A673 (cell line): ENCODE measurements around the gene EML2. TPM values are rescaled to one million over a fixed set of nuclear protein-coding genes. Genes with fewer than 3 reads are reported as not detected.
A peak's percentile ranks its signal among the peaks of the same experiment; 100 is the strongest.

Experiments
- BruUV-seq: library from RNA; stranded (reverse); fragments of 400-500 nt; replicated peaks from 2 replicates; lab custom pipeline; 2021; lab: Mats Ljungman, UMichigan
- CTCF ChIA-PET: fragments of 300-600 bp; sonication (Branson Sonifier 250); formaldehyde crosslinking; loops from one replicate; lab custom pipeline; 2022; ENCODE audit warnings: antibody characterized with exemption; lab: Charles Lee
- POLR2A ChIA-PET: fragments of 300-600 bp; sonication (Branson Sonifier 250); formaldehyde crosslinking; loops from one replicate; lab custom pipeline; 2022; ENCODE audit warnings: antibody characterized with exemption; ENCODE audit not compliant: low non-redundant PET; lab: Charles Lee
- DNase-seq: peaks from one replicate; pipeline ENCODE4 v3.0.0-alpha.2; 2015; ENCODE audit warnings: low spot score
- H3K27ac ChIP-seq: fragments of 200-600 bp; sonication (generic); 2 replicates; pipeline ENCODE4 v1.5.1; 2016; ENCODE audit warnings: mixed run types, low read depth, mild to moderate bottlenecking, mixed read lengths, antibody characterized with exemption, low read length; ENCODE audit not compliant: poor library complexity, severe bottlenecking
- H3K27me3 ChIP-seq: fragments of 200-600 bp; sonication (generic); replicated peaks from 2 replicates; pipeline ENCODE4 v1.6.1; 2017; ENCODE audit warnings: mixed run types, low read depth, mild to moderate bottlenecking, mixed read lengths, antibody characterized with exemption, low read length; ENCODE audit not compliant: insufficient read depth, poor library complexity
- H3K36me3 ChIP-seq: fragments of 200-600 bp; sonication (generic); 2 replicates; pipeline ENCODE4 v1.6.1; 2016; ENCODE audit warnings: mixed run types, mild to moderate bottlenecking, mixed read lengths, antibody characterized with exemption, low read length; ENCODE audit not compliant: insufficient read depth, poor library complexity, severe bottlenecking
- H3K4me1 ChIP-seq: fragments of 200-600 bp; sonication (generic); 2 replicates; pipeline ENCODE4 v1.6.1; 2017; ENCODE audit warnings: mixed run types, mild to moderate bottlenecking, mixed read lengths, antibody characterized with exemption, low read length; ENCODE audit not compliant: insufficient read depth, poor library complexity, severe bottlenecking
- H3K4me3 ChIP-seq: fragments of 200-600 bp; sonication (generic); 2 replicates; pipeline ENCODE4 v1.5.1; 2016; ENCODE audit warnings: low read depth, mixed run types, mild to moderate bottlenecking, mixed read lengths, low read length; ENCODE audit not compliant: poor library complexity, severe bottlenecking
- H3K9me3 ChIP-seq: fragments of 200-600 bp; sonication (generic); 2 replicates; pipeline ENCODE4 v1.6.1; 2016; ENCODE audit warnings: mixed run types, low read depth, mild to moderate bottlenecking, mixed read lengths, antibody characterized with exemption, low read length; ENCODE audit not compliant: poor library complexity, severe bottlenecking
- EZH2 ChIP-seq: fragments of 200-600 bp; sonication (generic); IDR thresholded peaks from 2 replicates; pipeline ENCODE4 v1.6.1; 2017; ENCODE audit warnings: borderline replicate concordance, low read depth, mild to moderate bottlenecking, mixed read lengths, antibody characterized with exemption, low read length; ENCODE audit not compliant: poor library complexity, severe bottlenecking
- intact Hi-C: fragments of 100-400 bp; cut with micrococcal nuclease; formaldehyde crosslinking; loops from one replicate; pipeline ENCODE4 v1.10.0; 2022; ENCODE audit not compliant: unreplicated experiment
- total RNA-seq: library from RNA; stranded (reverse); gene quantifications from 2 replicates; pipeline ENCODE4 v1.2.3, GENCODE V29; 2021
- TF ChIP-seq, protein P1 (sequence below): fragments of 300-800, 200-600 bp; sonication (generic); conservative IDR thresholded peaks from 2 replicates; pipeline ENCODE4 v1.5.1; 2017; ENCODE audit warnings: low read depth, mild to moderate bottlenecking, antibody characterized with exemption, low read length, moderate library complexity, mixed read lengths

EML2 gene
- total RNA-seq, 1 experiment from 2014 or later = 17.0 TPM

DNA sequence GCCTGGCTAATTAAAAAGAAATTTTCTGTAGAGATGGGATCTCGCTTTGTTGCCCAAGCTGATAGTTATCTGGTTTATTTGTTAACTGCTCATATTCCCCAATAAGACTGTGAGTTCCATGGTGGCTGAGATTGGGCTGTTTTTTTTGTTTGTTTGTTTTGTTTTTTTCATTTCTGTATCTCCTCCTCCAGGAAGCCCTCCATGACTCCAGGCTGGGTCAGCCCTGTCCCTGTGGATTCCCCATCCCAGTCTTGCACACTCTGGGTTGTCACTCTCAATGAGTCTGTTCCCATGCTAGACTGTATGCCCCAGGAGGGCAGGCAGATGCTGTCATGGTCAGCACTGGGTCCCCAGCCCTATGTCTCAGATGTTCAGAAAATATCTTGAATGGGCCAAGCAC lies 2.9 kb downstream of the EML2 start:
- Histone ChIP-seq H3K27me3 (no peaks in the 10 kb centered on the region), H3K9me3 (no peaks in the 10 kb centered on the region), H3K36me3 (no peaks in the 10 kb centered on the region), H3K4me1 (peaks cover 14% of the 10 kb centered on the region), H3K4me3 (no peak overlapping the region), H3K27ac (no peak overlapping the region)
- BruUV-seq = no TSS peak
- POLR2A ChIA-PET = no interaction called here
- DNase-seq = no peak
- no peak for TF ChIP-seq EZH2
- TF ChIP-seq, protein P1, sequence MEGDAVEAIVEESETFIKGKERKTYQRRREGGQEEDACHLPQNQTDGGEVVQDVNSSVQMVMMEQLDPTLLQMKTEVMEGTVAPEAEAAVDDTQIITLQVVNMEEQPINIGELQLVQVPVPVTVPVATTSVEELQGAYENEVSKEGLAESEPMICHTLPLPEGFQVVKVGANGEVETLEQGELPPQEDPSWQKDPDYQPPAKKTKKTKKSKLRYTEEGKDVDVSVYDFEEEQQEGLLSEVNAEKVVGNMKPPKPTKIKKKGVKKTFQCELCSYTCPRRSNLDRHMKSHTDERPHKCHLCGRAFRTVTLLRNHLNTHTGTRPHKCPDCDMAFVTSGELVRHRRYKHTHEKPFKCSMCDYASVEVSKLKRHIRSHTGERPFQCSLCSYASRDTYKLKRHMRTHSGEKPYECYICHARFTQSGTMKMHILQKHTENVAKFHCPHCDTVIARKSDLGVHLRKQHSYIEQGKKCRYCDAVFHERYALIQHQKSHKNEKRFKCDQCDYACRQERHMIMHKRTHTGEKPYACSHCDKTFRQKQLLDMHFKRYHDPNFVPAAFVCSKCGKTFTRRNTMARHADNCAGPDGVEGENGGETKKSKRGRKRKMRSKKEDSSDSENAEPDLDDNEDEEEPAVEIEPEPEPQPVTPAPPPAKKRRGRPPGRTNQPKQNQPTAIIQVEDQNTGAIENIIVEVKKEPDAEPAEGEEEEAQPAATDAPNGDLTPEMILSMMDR = no peak
- CTCF ChIA-PET = no interaction called here
- intact Hi-C loops = no loop called here

DNA sequence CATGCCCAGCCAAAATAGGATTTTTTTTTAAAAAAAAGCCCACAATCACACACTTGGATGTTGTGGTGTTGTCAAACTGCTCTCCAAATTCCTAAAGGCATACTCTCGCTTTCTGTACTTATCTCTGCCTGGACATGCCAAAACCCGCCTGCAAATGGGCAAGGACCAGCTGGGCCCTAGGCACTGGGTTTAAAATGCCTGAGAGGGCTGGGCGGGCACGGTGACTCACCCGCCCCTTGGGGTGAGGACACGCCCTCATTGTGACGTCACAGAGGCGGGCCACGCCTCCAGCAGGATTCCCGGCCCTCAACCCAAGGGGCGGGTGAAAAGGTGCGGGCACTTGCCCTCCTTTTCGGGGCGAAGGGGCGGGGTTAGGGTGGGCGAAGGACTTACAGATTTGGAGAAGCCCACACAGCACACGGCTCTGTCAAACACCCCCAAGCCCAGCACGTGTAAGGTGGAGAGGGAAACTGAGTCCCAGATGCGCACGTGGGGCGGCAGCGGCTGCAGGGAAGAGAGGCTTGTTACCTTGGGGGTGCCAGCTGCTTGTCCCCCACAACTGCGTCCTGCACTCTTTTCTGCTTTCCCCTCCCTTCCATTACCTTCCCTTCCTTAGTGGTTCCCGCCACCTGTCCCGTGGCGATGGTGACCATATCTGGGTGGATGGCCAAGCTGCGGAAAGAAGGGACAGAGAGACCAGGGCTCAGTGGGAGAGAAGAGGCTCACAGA lies 6.6 kb downstream of the EML2 start:
- peaks cover 8% of the 10 kb centered on the region for H3K4me1 ChIP-seq
- CTCF ChIA-PET = interaction anchor here (1.0 kb wide), 1 partner anchor 9 kb away, joined by 3 read pairs; no protein-coding TSS in a partner anchor
- BruUV-seq = no TSS peak
- no peak overlapping the region for H3K27ac ChIP-seq
- H3K4me3 ChIP-seq = no peak overlapping the region
- intact Hi-C loops = no loop called here
- no peak for TF ChIP-seq EZH2
- TF ChIP-seq, protein P1 = no peak
- POLR2A ChIA-PET = no interaction called here
- no peaks in the 10 kb centered on the region for H3K27me3 ChIP-seq
- no peaks in the 10 kb centered on the region for H3K36me3 ChIP-seq
- peak; percentile 92 for DNase-seq
- H3K9me3 ChIP-seq = no peaks in the 10 kb centered on the region

DNA sequence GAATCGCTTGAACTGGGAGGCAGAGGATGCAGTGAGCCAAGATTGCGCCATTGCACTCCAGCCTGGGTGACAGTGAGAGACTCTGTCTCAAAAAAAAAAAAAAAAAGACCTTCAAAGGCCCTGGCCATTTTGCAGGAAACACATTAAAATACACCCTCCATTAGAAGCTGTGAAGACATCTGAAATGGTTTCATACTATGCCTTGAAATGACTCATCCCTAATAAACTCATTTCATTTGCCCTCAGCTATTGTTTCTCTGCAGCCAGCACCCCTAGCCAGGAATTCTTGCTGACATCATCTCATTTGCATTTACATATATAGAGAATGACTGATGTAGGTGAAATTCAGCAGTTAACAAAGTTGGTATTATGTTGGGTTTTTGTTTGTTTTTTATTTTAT lies 8.7 kb downstream of the EML2 start:
- TF ChIP-seq, protein P1 = no peak
- TF ChIP-seq EZH2 = no peak
- H3K27ac ChIP-seq = no peak overlapping the region
- POLR2A ChIA-PET = interaction anchor here (0.7 kb wide), 1 partner anchor 87 kb away, joined by 5 read pairs; no protein-coding TSS in a partner anchor
- no TSS peak for BruUV-seq
- no peaks in the 10 kb centered on the region for H3K36me3 ChIP-seq
- H3K27me3 ChIP-seq = no peaks in the 10 kb centered on the region
- peaks cover 8% of the 10 kb centered on the region for H3K4me1 ChIP-seq
- CTCF ChIA-PET = interaction anchor here (0.6 to 0.8 kb wide), 3 partner anchors 11 to 103 kb away, joined by 3 to 11 read pairs (median 9); no protein-coding TSS in a partner anchor
- intact Hi-C loops = no loop called here
- no peak overlapping the region for H3K4me3 ChIP-seq
- no peaks in the 10 kb centered on the region for H3K9me3 ChIP-seq
- DNase-seq = peak; percentile 91
